ENCODE measurements around the gene VILL. TPM values are rescaled to one million over a fixed set of nuclear protein-coding genes. Genes with fewer than 3 reads are reported as not detected.
"Not testable (repeated sequence)": the region's sequence is repeated elsewhere in the genome, so short reads cannot be mapped to it uniquely, and the experiment has no call there.

The VILL gene
- total RNA-seq, 1 experiment from 2014 or later: 0.16 TPM

DNA sequence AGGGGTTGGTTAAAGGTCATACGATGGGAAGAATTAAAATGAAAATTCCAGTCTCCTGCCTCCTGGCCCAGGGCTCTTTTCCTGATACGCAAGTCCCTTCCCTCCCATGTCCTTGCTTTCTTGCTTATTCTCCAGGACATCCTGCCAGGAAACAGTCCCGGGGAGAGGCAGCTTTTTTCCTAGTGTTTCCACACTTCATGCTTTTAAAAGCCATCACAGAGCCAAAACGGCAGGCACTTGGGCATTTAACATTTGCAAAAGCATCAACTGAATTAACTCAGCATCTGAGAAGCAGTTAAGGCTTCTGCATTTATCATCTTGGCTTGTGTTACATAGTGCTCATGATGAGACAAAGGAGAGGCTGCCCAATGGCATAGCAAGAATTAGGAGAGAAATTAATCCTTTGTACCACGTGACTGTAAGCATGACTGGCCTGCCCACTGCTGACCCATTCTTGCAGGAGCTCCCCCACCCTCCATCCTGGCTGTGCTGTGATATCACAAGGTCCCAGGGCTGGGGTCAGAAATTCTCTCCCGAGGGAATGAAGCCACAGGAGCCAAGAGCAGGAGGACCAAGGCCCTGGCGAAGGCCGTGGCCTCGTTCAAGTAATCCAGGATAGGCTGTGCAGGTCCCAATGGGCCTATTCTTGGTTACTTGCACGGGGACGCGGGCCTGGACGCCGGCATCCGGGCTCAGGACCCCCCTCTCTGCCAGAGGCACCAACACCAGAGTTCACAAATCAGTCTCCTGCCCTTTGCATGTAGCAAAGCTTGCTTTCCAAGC is 21.6 kb upstream of the VILL start:
- Histone ChIP-seq H3K27me3 (replicated peaks) (no peaks in the 10 kb centered on the region), H3K9me3 (replicated peaks) (no peaks in the 10 kb centered on the region), H3K4me1 (replicated peaks) (peaks cover 11% of the 10 kb centered on the region), H3K27ac (no peak overlapping the region), H3K4me3 (no peak overlapping the region), H3K36me3 (peaks cover 6% of the 10 kb centered on the region; the same call in 1 of the 2 replicates)
- no peak for DNase-seq (ENCODE audit: low read depth in 1 of 2, low spot score in 2 of 2)

DNA sequence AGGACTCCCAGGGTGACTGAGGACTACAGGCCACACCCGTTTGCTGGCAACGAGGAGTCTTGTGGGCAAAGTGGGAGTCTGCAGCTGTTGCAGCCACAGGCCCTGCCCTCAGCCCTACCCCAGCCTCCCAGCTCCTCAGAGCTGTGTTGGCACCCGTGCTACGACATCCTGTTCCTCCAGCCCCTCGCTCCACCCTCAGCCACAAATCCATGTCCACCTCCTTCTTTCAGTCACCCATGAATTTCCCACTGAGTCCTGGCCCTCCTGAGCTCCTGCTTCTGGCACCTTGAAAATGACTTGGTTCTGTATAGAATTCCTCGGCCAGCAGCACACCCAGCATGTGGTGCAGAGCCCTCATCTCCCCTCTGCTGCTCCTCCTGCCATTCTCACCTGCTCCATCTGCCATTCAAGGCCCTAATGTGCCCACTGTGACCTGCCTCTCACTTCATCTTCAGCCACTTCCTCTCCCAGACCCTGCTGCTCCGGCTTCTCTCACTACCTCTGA is 20.9 kb upstream of the VILL start:
- no peak for DNase-seq (ENCODE audit: low read depth in 1 of 2, low spot score in 2 of 2)
- Histone ChIP-seq H3K4me1 (replicated peaks) (peaks cover 12% of the 10 kb centered on the region), H3K27me3 (replicated peaks) (no peaks in the 10 kb centered on the region), H3K36me3 (peaks cover 6% of the 10 kb centered on the region; the same call in 1 of the 2 replicates), H3K9me3 (replicated peaks) (no peaks in the 10 kb centered on the region), H3K4me3 (no peak overlapping the region), H3K27ac (no peak overlapping the region)

GRCh38 chr3:37970802-37971201 is 19.8 kb upstream of the VILL start:
- Histone ChIP-seq H3K4me1 (replicated peaks) (peaks cover 12% of the 10 kb centered on the region), H3K4me3 (no peak overlapping the region), H3K9me3 (replicated peaks) (no peaks in the 10 kb centered on the region), H3K27ac (no peak overlapping the region), H3K36me3 (peaks cover 16% of the 10 kb centered on the region), H3K27me3 (replicated peaks) (no peaks in the 10 kb centered on the region)
- DNase-seq (ENCODE audit: low read depth in 1 of 2, low spot score in 2 of 2): no peak

DNA sequence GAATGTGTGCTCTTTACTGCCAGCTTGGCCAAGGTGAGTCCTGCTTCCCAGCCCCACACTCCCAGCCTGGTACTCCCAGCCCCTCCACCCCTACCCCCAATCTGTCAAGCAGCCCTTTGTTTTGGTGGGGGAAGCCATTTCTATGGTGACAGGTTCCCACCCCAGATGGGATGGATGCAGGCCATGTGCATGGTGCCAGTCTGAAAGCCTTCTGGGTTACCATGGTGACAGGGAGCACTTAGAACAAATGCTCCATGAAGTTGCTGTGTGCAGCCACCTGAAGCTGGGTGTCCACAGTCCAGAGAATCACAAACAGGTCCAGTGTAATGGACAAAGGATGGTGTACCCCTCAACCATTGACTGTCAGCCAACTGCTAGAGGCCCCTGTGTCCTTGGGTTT is 19.1 kb upstream of the VILL start:
- Histone ChIP-seq H3K4me3 (no peak overlapping the region), H3K4me1 (replicated peaks) (peaks cover 12% of the 10 kb centered on the region), H3K27me3 (replicated peaks) (no peaks in the 10 kb centered on the region), H3K9me3 (replicated peaks) (no peaks in the 10 kb centered on the region), H3K36me3 (peaks cover 21% of the 10 kb centered on the region), H3K27ac (no peak overlapping the region)
- no peak for DNase-seq (ENCODE audit: low read depth in 1 of 2, low spot score in 2 of 2)

DNA sequence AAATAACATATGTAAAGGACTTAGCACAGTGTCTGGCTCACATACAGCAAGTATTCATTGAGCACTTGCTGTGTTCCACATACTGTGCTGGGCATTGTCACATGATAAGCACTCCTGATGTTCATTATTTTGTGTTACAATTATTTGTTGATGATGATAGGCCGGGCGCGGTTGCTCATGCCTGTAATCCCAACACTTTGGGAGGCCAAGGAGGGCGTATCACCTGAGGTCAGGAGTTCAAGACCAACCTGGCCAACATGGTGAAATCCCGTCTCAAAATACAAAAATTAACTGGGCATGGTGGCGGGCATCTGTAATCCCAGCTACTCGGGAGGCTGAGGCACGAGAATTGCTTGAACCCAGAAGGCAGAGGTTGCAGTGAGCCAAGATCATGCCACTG is 18.5 kb upstream of the VILL start:
- DNase-seq (ENCODE audit: low read depth in 1 of 2, low spot score in 2 of 2); H3K27ac ChIP-seq; H3K9me3 ChIP-seq (replicated peaks); H3K4me3 ChIP-seq; H3K27me3 ChIP-seq (replicated peaks): not testable (repeated sequence)
- Histone ChIP-seq H3K4me1 (replicated peaks) (peaks cover 10% of the 10 kb centered on the region), H3K36me3 (peaks cover 24% of the 10 kb centered on the region)

DNA sequence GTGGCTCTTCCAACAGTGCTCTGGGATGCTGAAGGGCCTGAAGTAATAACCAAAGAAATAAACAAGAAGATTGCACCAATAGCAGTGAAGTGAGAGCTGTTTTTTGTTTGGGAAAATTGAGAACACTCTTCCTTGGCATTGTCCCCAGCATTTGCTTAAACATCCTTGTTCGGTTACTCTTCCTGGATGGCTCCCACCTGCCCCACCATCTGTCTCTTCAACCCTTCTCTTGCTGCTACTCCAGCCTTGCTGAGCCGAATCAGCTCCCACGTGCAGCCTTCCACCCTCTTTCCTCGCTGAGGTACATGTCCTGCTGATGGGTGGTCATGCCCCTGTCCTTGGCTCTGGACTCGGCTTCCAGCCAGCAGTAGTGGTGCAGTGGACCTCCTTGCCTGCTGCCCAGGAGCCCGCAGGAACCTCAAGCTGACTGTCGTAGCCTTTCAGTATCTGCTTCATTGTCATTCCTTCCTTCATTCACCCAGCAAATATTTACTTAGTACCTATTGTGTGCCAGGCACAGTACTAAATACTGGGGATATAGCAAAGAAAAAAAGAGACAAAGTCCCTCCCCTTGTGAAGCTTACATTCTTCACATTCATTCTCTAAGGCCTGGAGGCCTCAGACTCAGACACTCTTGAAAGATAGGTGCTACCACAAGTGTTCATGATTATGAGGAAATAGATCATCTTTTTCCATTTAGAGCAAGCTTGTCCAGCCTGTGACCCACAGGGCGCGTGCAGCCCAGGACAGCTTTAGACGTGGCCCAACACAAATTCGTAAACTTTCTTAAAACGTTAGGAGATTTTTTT is 17.1 kb upstream of the VILL start:
- no peak for DNase-seq (ENCODE audit: low read depth in 1 of 2, low spot score in 2 of 2)
- no peaks in the 10 kb centered on the region for H3K27me3 ChIP-seq (replicated peaks)
- H3K9me3 ChIP-seq (replicated peaks): no peaks in the 10 kb centered on the region
- no peak overlapping the region for H3K4me3 ChIP-seq
- peaks cover 8% of the 10 kb centered on the region; the same call in 1 of the 2 replicates for H3K4me1 ChIP-seq (replicated peaks)
- H3K27ac ChIP-seq: no peak overlapping the region
- peaks cover 20% of the 10 kb centered on the region for H3K36me3 ChIP-seq

GRCh38 chr3:37974121-37975083 is 16.2 kb upstream of the VILL start:
- H3K36me3 ChIP-seq: peaks cover 19% of the 10 kb centered on the region
- no peak for DNase-seq (ENCODE audit: low read depth in 1 of 2, low spot score in 2 of 2)
- H3K27me3 ChIP-seq (replicated peaks): no peaks in the 10 kb centered on the region
- H3K4me1 ChIP-seq (replicated peaks): peaks cover 8% of the 10 kb centered on the region; the same call in 1 of the 2 replicates
- H3K27ac ChIP-seq: no peak overlapping the region
- no peaks in the 10 kb centered on the region for H3K9me3 ChIP-seq (replicated peaks)
- no peak overlapping the region for H3K4me3 ChIP-seq

- no peaks in the 10 kb centered on the region for H3K9me3 ChIP-seq (replicated peaks)
- peaks cover 23% of the 10 kb centered on the region for H3K36me3 ChIP-seq
- no peak overlapping the region for H3K4me3 ChIP-seq
- H3K27ac ChIP-seq: no peak overlapping the region
- no peak for DNase-seq (ENCODE audit: low read depth in 1 of 2, low spot score in 2 of 2)
- H3K4me1 ChIP-seq (replicated peaks): no peaks in the 10 kb centered on the region
- H3K27me3 ChIP-seq (replicated peaks): no peaks in the 10 kb centered on the region
Measured at GRCh38 chr3:37979541-37980461, 10.8 kb upstream of the VILL start.

DNA sequence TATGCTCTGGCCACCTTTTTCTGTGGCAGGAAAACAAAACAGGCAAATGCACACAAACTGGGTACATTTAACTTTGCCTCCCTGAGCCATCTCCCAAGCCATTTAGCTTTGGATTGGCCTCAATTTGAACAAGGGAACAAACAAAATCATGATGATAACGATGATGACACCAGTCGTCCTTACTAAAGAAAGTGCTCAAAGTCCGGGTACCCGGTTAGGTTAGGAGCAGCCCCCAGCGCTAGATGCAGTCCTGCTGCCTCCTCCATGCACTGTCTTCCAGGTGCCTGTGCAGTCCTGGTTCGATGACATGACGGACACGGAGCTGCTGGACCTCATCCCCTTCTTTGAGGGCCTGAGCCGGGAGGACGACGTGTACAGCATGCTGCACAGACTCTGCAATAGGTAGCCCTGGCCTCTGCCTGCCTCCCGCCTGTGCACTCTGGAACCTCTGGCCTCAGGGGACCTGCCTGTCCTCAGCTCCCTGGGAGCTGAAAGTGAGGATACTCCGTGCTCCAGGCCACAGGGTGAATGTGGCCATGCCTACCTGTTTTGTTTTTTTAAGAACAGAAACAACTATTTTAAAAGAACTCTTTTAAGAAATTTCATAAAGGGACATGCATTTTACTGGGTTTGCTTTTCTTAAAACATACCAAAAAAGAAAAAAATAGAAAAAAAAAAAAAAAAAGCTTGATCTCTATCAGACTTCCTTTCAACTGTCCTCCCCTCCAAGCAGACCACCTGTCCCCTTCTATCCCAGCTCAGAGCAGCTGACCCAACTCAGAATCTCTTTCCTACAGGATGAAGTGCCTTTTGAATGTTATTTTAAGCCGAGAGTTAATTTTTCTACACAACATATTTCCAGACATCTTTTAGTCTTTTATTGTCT is 9.9 kb upstream of the VILL start:
- Histone ChIP-seq H3K4me3 (no peak overlapping the region), H3K36me3 (peaks cover 15% of the 10 kb centered on the region), H3K27me3 (replicated peaks) (no peaks in the 10 kb centered on the region), H3K9me3 (replicated peaks) (no peaks in the 10 kb centered on the region), H3K27ac (no peak overlapping the region), H3K4me1 (replicated peaks) (no peaks in the 10 kb centered on the region)
- no peak for DNase-seq (ENCODE audit: low read depth in 1 of 2, low spot score in 2 of 2)

DNA sequence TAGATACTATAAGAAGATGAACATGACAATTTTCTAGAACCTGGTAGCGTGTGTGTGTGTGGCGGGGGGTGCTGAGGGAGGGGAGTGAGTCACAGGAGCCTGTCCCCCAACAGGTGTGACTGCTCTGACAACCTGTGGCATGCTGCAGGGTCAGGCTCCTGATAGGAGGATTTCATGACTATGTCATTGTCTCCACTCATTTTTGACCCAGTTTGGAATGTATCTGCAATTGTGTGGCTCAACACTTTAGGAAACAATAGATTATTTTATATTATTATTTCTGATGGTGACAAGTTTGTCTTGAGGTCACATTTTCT is 9.3 kb upstream of the VILL start:
- H3K27ac ChIP-seq: no peak overlapping the region
- DNase-seq (ENCODE audit: low read depth in 1 of 2, low spot score in 2 of 2): no peak

GRCh38 chr3:37982331-37982730 is 8.3 kb upstream of the VILL start:
- Histone ChIP-seq H3K27me3 (replicated peaks) (no peaks in the 10 kb centered on the region), H3K4me1 (replicated peaks) (no peaks in the 10 kb centered on the region), H3K27ac (no peak overlapping the region), H3K4me3 (no peak overlapping the region), H3K36me3 (peaks cover 6% of the 10 kb centered on the region), H3K9me3 (replicated peaks) (no peaks in the 10 kb centered on the region)
- no peak for DNase-seq (ENCODE audit: low read depth in 1 of 2, low spot score in 2 of 2)

More for the DNA sequence above, 9.3 kb upstream of the VILL start:
- peaks cover 10% of the 10 kb centered on the region for H3K36me3 ChIP-seq
- no peaks in the 10 kb centered on the region for H3K9me3 ChIP-seq (replicated peaks)
- H3K4me1 ChIP-seq (replicated peaks): no peaks in the 10 kb centered on the region
- H3K4me3 ChIP-seq: no peak overlapping the region
- no peaks in the 10 kb centered on the region for H3K27me3 ChIP-seq (replicated peaks)

- peaks cover 6% of the 10 kb centered on the region for H3K36me3 ChIP-seq
- no peak overlapping the region for H3K4me3 ChIP-seq
- DNase-seq (ENCODE audit: low read depth in 1 of 2, low spot score in 2 of 2): no peak
- H3K27me3 ChIP-seq (replicated peaks): no peaks in the 10 kb centered on the region
- H3K27ac ChIP-seq: no peak overlapping the region
- no peaks in the 10 kb centered on the region for H3K4me1 ChIP-seq (replicated peaks)
- no peaks in the 10 kb centered on the region for H3K9me3 ChIP-seq (replicated peaks)
Measured at GRCh38 chr3:37984051-37984450, 6.5 kb upstream of the VILL start.

Data from SJSA1 (cell line).